DOHH2 (cell line): ENCODE measurements around the gene LEF1.

Experiments used
- CTCF ChIP-seq: fragments of 200-600 bp; sonication (generic); IDR thresholded peaks from one replicate; pipeline ENCODE4 v1.5.1; 2014; ENCODE audit warnings: antibody characterized with exemption, mild to moderate bottlenecking, low read depth, low read length; ENCODE audit not compliant: poor library complexity, severe bottlenecking
- EZH2phosphoT487 ChIP-seq: fragments of 200-600 bp; sonication (generic); IDR thresholded peaks from 2 replicates; pipeline ENCODE4 v1.6.1; 2017; ENCODE audit warnings: borderline replicate concordance, mild to moderate bottlenecking, antibody characterized with exemption, low read length, moderate library complexity, mixed read lengths

GRCh38 chr4:108180513-108180912 is 11.8 kb upstream of the LEF1 start:
- TF ChIP-seq CTCF (no peak), EZH2phosphoT487 (no peak)
